HG03521 (cell line): ENCODE measurements around the gene MCM6.

Source experiments
- ATAC-seq: cut with Tn5 transposase; IDR thresholded peaks from one replicate; pipeline ENCODE4 v1.9.1; 2021; ENCODE audit warnings: mild to moderate bottlenecking, moderate library complexity; ENCODE audit not compliant: unreplicated experiment

Gene MCM6

GRCh38 chr2:135791418-135792190, 84.6 kb downstream of the MCM6 start:
- no peak for ATAC-seq

- ATAC-seq = no peak
These were observed 85.8 kb downstream of the MCM6 start for GRCh38 chr2:135790423-135790822.
